ENCODE measurements around the gene GJA9. TPM values are rescaled to one million over a fixed set of nuclear protein-coding genes. Genes with fewer than 3 reads are reported as not detected.

The GJA9 gene
- total RNA-seq, 4 donors from 2014 or later: 0.41 to 1.6 TPM; not detected in 2

DNA sequence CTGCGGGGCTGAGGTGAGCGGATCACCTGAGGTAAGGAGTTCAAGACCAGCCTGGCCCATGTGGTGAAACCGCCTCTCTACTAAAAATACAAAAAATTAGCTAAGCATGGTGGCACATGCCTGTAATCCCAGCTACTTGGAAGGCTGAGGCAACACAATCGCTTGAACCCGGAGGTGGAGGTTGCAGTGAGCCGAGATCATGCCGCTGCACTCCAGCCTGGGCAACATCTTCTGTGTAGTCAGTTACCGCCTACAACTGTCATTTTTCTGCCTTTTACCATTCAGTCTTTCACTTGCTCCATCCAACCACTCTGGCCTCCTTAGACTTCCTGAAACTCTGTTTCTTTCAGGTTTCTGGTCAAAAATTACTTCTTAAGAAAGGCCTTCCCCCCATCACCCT is 10.4 kb downstream of the GJA9 start:
- peaks cover 4 to 22% (median 18%) of the 10 kb centered on the region in 4 donors for H3K4me1 ChIP-seq
- H3K9me3 ChIP-seq: no peaks in the 10 kb centered on the region
- no peaks in the 10 kb centered on the region for H3K27me3 ChIP-seq
- no peak overlapping the region for H3K4me3 ChIP-seq
- TF ChIP-seq EP300 (IDR thresholded peaks at IDR 0.05; ENCODE audit: low read depth): no peak
- no peak for TF ChIP-seq CTCF (IDR thresholded peaks at IDR 0.05)
- TF ChIP-seq POLR2A (IDR thresholded peaks at IDR 0.05): no peak
- TF ChIP-seq POLR2AphosphoS5 (IDR thresholded peaks at IDR 0.05): no peak
- in situ Hi-C loops (cut with MboI; ENCODE audit: low pct_ligation_motif_present in 1 of 4, low pct_unique_long_range_greater_than_20kb in 1 of 4, low sequenced_read_pairs in 3 of 4) (loop anchor here in 1 of 4 donors (10.0 kb wide), 1 partner anchor 214 kb away; no protein-coding TSS in a partner anchor), intact Hi-C loops (cut with DNase I; ENCODE audit: low total_unique reads) (no loop called here)
- WGBS, 2 donors (ENCODE audit: low coverage in 1 of 2): 91 to 100% methylated on average over 1 to 8 of the region's 8 CpGs
- DNase-seq: no peak
- H3K36me3 ChIP-seq: no peaks in the 10 kb centered on the region
- no peak overlapping the region for H3K27ac ChIP-seq

- TF ChIP-seq POLR2AphosphoS5 (IDR thresholded peaks at IDR 0.05): no peak
- no peak for TF ChIP-seq POLR2A (IDR thresholded peaks at IDR 0.05)
- no peak for TF ChIP-seq CTCF (IDR thresholded peaks at IDR 0.05)
- no peak for TF ChIP-seq EP300 (IDR thresholded peaks at IDR 0.05; ENCODE audit: low read depth)
- in situ Hi-C loops (cut with MboI; ENCODE audit: low pct_ligation_motif_present in 1 of 4, low pct_unique_long_range_greater_than_20kb in 1 of 4, low sequenced_read_pairs in 3 of 4): no loop called here
- no peak for DNase-seq
Measured at GRCh38 chr1:38867208-38867607, 14.2 kb downstream of the GJA9 start.

DNA sequence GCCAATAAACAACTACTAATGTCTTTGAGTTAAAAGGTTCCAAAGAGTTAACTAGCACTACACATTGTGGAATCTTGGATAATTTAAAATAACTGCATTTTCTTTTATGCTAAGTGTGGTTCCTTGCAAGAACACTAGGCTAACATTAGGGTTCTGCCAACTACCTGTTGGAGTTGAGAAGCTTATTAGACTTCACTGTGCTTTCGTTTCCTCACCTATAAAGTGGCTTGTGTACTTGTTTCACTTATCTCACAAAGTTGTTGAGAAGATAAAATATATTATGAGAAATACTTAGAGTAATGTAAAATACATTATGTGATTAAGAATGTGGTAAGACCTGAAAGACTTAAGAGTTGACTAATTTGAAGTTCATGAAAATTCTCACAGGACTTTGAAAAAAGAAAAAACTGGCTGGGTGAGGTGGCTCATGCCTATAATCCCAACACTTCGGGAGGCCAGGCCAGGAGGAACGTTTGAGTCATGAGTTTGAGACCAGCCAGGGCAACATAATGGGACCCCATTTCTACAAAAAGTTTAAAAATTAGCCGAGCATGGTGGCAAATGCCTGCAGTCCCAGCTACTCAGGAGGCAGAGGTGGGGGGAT is 16.2 kb downstream of the GJA9 start:
- TF ChIP-seq POLR2AphosphoS5 (IDR thresholded peaks at IDR 0.05): no peak
- TF ChIP-seq POLR2A (IDR thresholded peaks at IDR 0.05): no peak
- no peak for TF ChIP-seq CTCF (IDR thresholded peaks at IDR 0.05)
- TF ChIP-seq EP300 (IDR thresholded peaks at IDR 0.05; ENCODE audit: low read depth): no peak
- in situ Hi-C loops (cut with MboI; ENCODE audit: low pct_ligation_motif_present in 1 of 4, low pct_unique_long_range_greater_than_20kb in 1 of 4, low sequenced_read_pairs in 3 of 4) (no loop called here), intact Hi-C loops (cut with DNase I; ENCODE audit: low total_unique reads) (no loop called here)
- no peaks in the 10 kb centered on the region for H3K27me3 ChIP-seq
- H3K27ac ChIP-seq: no peak overlapping the region
- no peak overlapping the region for H3K4me3 ChIP-seq
- H3K4me1 ChIP-seq: peaks cover 0 to 20% (median 11%) of the 10 kb centered on the region in 4 donors
- H3K9me3 ChIP-seq: no peaks in the 10 kb centered on the region
- no peaks in the 10 kb centered on the region for H3K36me3 ChIP-seq
- no peak for DNase-seq
- 78 to 81% methylated on average over 4 of the region's 4 CpGs for WGBS, 2 donors (ENCODE audit: low coverage in 1 of 2)

More at GRCh38 chr1:38867208-38867607, 14.2 kb downstream of the GJA9 start:
- WGBS, 2 donors (ENCODE audit: low coverage in 1 of 2): 90 to 98% methylated on average over 7 to 8 of the region's 8 CpGs
- no peaks in the 10 kb centered on the region for H3K27me3 ChIP-seq
- H3K4me3 ChIP-seq: no peak overlapping the region
- H3K27ac ChIP-seq: no peak overlapping the region
- intact Hi-C loops (cut with DNase I; ENCODE audit: low total_unique reads): no loop called here
- H3K4me1 ChIP-seq: peaks cover 4 to 11% (median 5%) of the 10 kb centered on the region in 4 donors
- no peaks in the 10 kb centered on the region for H3K9me3 ChIP-seq
- H3K36me3 ChIP-seq: no peaks in the 10 kb centered on the region

DNA sequence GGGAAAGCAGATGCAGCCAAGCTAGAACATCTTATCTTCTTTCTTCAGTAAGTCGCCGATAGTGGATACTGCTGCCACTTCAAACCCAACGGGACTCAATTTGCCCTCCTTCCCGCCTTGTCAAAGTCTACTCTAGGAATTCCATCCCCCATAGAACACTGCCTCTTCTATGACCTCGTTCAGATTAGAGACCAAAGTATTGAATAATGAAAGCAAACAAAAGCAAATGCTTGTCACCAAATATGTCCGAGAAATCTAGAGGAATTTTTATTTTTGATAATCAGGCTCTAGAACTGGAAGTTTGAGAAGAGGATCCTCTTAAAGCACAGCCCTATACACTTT is 21.0 kb downstream of the GJA9 start:
- TF ChIP-seq POLR2AphosphoS5 (IDR thresholded peaks at IDR 0.05) (no peak), POLR2A (IDR thresholded peaks at IDR 0.05) (no peak), EP300 (IDR thresholded peaks at IDR 0.05; ENCODE audit: low read depth) (no peak), CTCF (IDR thresholded peaks at IDR 0.05) (no peak)
- Histone ChIP-seq H3K4me3 (peak overlapping the region; percentile 71 to 95 (median 88)), H3K4me1 (peaks cover 12 to 46% (median 32%) of the 10 kb centered on the region in 4 donors), H3K36me3 (peaks cover 0 to 13% (median 7%) of the 10 kb centered on the region in 4 donors), H3K27ac (peak overlapping the region; percentile 84 to 97 (median 96)), H3K9me3 (no peaks in the 10 kb centered on the region), H3K27me3 (no peaks in the 10 kb centered on the region)
- 0 to 8% methylated on average over 1 to 6 of the region's 6 CpGs for WGBS, 2 donors (ENCODE audit: low coverage in 1 of 2)
- no peak for DNase-seq
- in situ Hi-C loops (cut with MboI; ENCODE audit: low pct_ligation_motif_present in 1 of 4, low pct_unique_long_range_greater_than_20kb in 1 of 4, low sequenced_read_pairs in 3 of 4) (no loop called here), intact Hi-C loops (cut with DNase I; ENCODE audit: low total_unique reads) (no loop called here)

Measured in transverse colon (tissue), 4 donors.